HepG2 (cell line): ENCODE measurements around the gene COBL. TPM values are rescaled to one million over a fixed set of nuclear protein-coding genes. Genes with fewer than 3 reads are reported as not detected.

Experiments
- ATAC-seq: fragments of 200-7000 bp; cut with Tn5 transposase; 3 replicates; pipeline ENCODE4 v1.9.1; 2020; ENCODE audit warnings: mild to moderate bottlenecking, moderate library complexity
- BruUV-seq: library from RNA; stranded (reverse); fragments of 400-500 nt; replicated peaks from 2 replicates; lab custom pipeline; 2021; lab: Mats Ljungman, UMichigan
- CTCF ChIA-PET: fragments of 300-600 bp; formaldehyde crosslinking; extraction: SDS; loops from one replicate; lab custom pipeline; 2021; ENCODE audit warnings: low total read pairs, inconsistent platforms, low intra/inter-chr PET ratio; lab: Yijun Ruan, JAX
- POLR2A ChIA-PET: fragments of 350-600 bp; sonication (Branson Sonifier 250); formaldehyde crosslinking; loops from one replicate; lab custom pipeline; 2020; ENCODE audit warnings: antibody characterized with exemption, inconsistent platforms; lab: Yijun Ruan, JAX
- DNase-seq: peaks from one replicate; pipeline ENCODE4 v3.0.0-alpha.2; 2015; ENCODE audit warnings: low spot score
- FAIRE-seq: peaks from 3 replicates; lab custom pipeline; 2011; peaks lifted over from hg19 to GRCh38; lab: Jason Lieb, UNC
- H2AFZ ChIP-seq: one replicate; pipeline ENCODE4 v1.6.1; 2011; ENCODE audit warnings: low read length, inconsistent platforms
- H3K27ac ChIP-seq: fragments of 300-600 bp; 3 replicates; pipeline ENCODE4 v1.8.0; 2011; ENCODE audit warnings: mixed run types, mild to moderate bottlenecking, mixed read lengths, low read length, inconsistent platforms; ENCODE audit not compliant: insufficient read depth; ENCODE audit errors: extremely low read length
- H3K27me3 ChIP-seq, 2 experiments: fragments of 200-600 bp in 1 of 2; 2 replicates in 1 of 2; 3 replicates in 1 of 2; pipeline versions ENCODE4 v1.6.0 to v1.8.0; 2011; ENCODE audit warnings: low read length in 2 of 2, mild to moderate bottlenecking in 2 of 2, moderate library complexity in 2 of 2, inconsistent platforms in 1 of 2; ENCODE audit not compliant: insufficient read depth in 2 of 2, control insufficient read depth in 1 of 2
- H3K36me3 ChIP-seq, 2 experiments: fragments of 200-600 bp in 1 of 2; replicated peaks in 1 of 2; 2 replicates in 1 of 2; 3 replicates in 1 of 2; pipeline versions ENCODE4 v1.5.1 to v1.8.0; 2011; ENCODE audit warnings: low read length in 2 of 2, inconsistent platforms in 1 of 2; ENCODE audit not compliant: insufficient read depth in 2 of 2, control insufficient read depth in 1 of 2
- H3K4me1 ChIP-seq: 2 replicates; pipeline ENCODE4 v1.5.1; 2012; ENCODE audit warnings: low read length, inconsistent platforms; ENCODE audit not compliant: insufficient read depth
- H3K4me2 ChIP-seq: 2 replicates; pipeline ENCODE4 v1.6.0; 2011; ENCODE audit warnings: low read depth, low read length, inconsistent platforms
- H3K4me3 ChIP-seq, 3 experiments: fragments of 200-600 bp in 1 of 3; sonication (generic), shearing (Covaris generic) in 1 of 3; replicated peaks in 1 of 3; 2 replicates each; pipeline ENCODE4 v1.5.1; 2011 to 2016; ENCODE audit warnings: low read length in 3 of 3, inconsistent platforms in 2 of 3, low read depth in 2 of 3, mild to moderate bottlenecking in 2 of 3, control low read depth in 1 of 3, mixed read lengths in 1 of 3; ENCODE audit not compliant: insufficient read depth in 1 of 3
- H3K79me2 ChIP-seq: one replicate; pipeline ENCODE4 v1.6.1; 2011; ENCODE audit warnings: low read length, inconsistent platforms; ENCODE audit not compliant: insufficient read depth
- H3K9ac ChIP-seq: 2 replicates; pipeline ENCODE4 v1.6.0; 2011; ENCODE audit warnings: mild to moderate bottlenecking, low read depth, low read length, inconsistent platforms; ENCODE audit not compliant: insufficient read depth
- H3K9me3 ChIP-seq: 2 replicates; pipeline ENCODE4 v1.5.1; 2012; ENCODE audit warnings: mild to moderate bottlenecking, low read length
- H4K20me1 ChIP-seq: 2 replicates; pipeline ENCODE4 v1.6.0; 2011; ENCODE audit warnings: inconsistent platforms, mild to moderate bottlenecking, low read length, moderate library complexity; ENCODE audit not compliant: insufficient read depth
- ATF7 ChIP-seq, 2 experiments: fragments of 450-650 bp in 1 of 2; sonication (generic) in 1 of 2; formaldehyde crosslinking in 1 of 2; IDR thresholded peaks; 2 replicates each; pipeline versions ENCODE4 v1.4.0 to v1.6.1; 2016 to 2020; ENCODE audit warnings: antibody characterized with exemption in 1 of 2, mild to moderate bottlenecking in 1 of 2, missing genetic modification reagents in 1 of 2
- ZNF382 ChIP-seq: sonication (generic); formaldehyde crosslinking; IDR thresholded peaks from 2 replicates; pipeline ENCODE4 v1.5.0; 2020; ENCODE audit warnings: missing genetic modification reagents, mild to moderate bottlenecking, borderline replicate concordance
- ZNF572 ChIP-seq: sonication (generic); formaldehyde crosslinking; IDR thresholded peaks from 2 replicates; pipeline ENCODE4 v1.5.1; 2020; ENCODE audit warnings: mild to moderate bottlenecking, missing genetic modification reagents
- WGBS: methylation state at CpG from one replicate; pipeline ENCODE4 v1.1.6; 2017; ENCODE audit warnings: low lambda C conversion rate; 5-methylcytosine and 5-hydroxymethylcytosine counted together
- in situ Hi-C: cut with HindIII; loops from 2 replicates; pipeline ENCODE4 v1.10.0; 2017; ENCODE audit warnings: low pct_unique_long_range_greater_than_20kb; ENCODE audit not compliant: extremely low pct_ligation_motif_present
- intact Hi-C: fragments of 100-400 bp; cut with micrococcal nuclease; formaldehyde crosslinking; loops from one replicate; pipeline ENCODE4 v1.10.0; 2022; ENCODE audit not compliant: unreplicated experiment
- polyA plus RNA-seq, 8 experiments: library from polyadenylated mRNA; depleted of rRNA in 3 of 8; stranded (reverse) in 7 of 8; unstranded in 1 of 8; fragments of >200 nt; fragmentation: Illumina TruSeq in 4 of 8; extraction: Trizol in 4 of 8; gene quantifications; 2 replicates each; pipeline versions ENCODE4 v1.2.1 to v1.2.3, GENCODE V29; 2011 to 2016; ENCODE audit warnings: low read depth in 4 of 8, missing spikeins in 1 of 8, mixed read lengths in 1 of 8; ENCODE audit not compliant: insufficient read depth in 1 of 8
- total RNA-seq, 5 experiments: library from RNA; depleted of rRNA; stranded (reverse); fragments of >200 nt; fragmentation: Illumina TruSeq; extraction: Trizol; gene quantifications; 2 replicates each; pipeline ENCODE4 v1.2.3, GENCODE V29; 2016; ENCODE audit warnings: low read depth in 1 of 5
- TF ChIP-seq, protein P1 (sequence below): fragments of 450-650 bp; IDR thresholded peaks from 2 replicates; pipeline ENCODE4 v1.6.1; 2016

The COBL gene
- total and polyA plus RNA-seq, 2 of the 13 experiments (the other 11 are each of a cell fraction or from before 2014, with no cell fraction given), result 3.8 to 4.9 TPM

DNA sequence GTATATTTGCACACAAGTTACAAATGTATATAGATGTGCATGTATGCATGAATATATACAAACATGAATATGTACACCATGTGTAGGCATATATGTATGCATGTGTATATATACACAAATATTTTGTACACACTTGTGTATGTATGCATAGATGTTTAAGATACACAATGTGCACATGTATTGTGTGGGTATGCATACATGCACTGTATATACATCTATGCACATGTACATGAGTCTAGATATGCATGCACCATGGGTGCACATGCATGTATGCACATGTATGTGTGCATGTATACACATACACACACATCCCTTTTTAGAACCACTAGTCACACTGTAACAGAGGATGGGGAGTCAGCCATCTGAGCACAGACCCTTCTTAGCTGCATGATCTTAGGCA, 249.4 kb downstream of the COBL start:
- Histone ChIP-seq H3K4me1 (peaks cover 12% of the 10 kb centered on the region), H3K27ac (no peak overlapping the region), H3K4me2 (no peak overlapping the region), H3K4me3 (no peak overlapping the region), H2AFZ (no peak overlapping the region), H3K9ac (no peak overlapping the region), H3K79me2 (no peaks in the 10 kb centered on the region), H3K27me3 (no peaks in the 10 kb centered on the region), H3K9me3 (no peaks in the 10 kb centered on the region), H4K20me1 (no peaks in the 10 kb centered on the region), H3K36me3 (peaks cover 0 to 4% of the 10 kb centered on the region in 2 experiments; a peak in 1 of 5 replicates)
- no TSS peak for BruUV-seq
- CTCF ChIA-PET, result no interaction called here
- DNase-seq, result no peak
- ATAC-seq, result no peak; the same call in 1 of the 3 replicates
- POLR2A ChIA-PET, result no interaction called here
- FAIRE-seq, result no peak
- intact Hi-C loops (loop anchor here (5.0 kb wide), 2 partner anchors 95 to 370 kb away; no protein-coding TSS in a partner anchor), in situ Hi-C loops (no loop called here)
- TF ChIP-seq ZNF382 (CRISPR knock-in tag), result no peak
- TF ChIP-seq, protein P1, sequence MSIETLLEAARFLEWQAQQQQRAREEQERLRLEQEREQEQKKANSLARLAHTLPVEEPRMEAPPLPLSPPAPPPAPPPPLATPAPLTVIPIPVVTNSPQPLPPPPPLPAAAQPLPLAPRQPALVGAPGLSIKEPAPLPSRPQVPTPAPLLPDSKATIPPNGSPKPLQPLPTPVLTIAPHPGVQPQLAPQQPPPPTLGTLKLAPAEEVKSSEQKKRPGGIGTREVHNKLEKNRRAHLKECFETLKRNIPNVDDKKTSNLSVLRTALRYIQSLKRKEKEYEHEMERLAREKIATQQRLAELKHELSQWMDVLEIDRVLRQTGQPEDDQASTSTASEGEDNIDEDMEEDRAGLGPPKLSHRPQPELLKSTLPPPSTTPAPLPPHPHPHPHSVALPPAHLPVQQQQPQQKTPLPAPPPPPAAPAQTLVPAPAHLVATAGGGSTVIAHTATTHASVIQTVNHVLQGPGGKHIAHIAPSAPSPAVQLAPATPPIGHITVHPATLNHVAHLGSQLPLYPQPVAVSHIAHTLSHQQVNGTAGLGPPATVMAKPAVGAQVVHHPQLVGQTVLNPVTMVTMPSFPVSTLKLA, result peak; percentile 66
- TF ChIP-seq ZNF572 (CRISPR knock-in tag), result no peak

- FAIRE-seq, result no peak
- no peak overlapping the region for H3K27ac ChIP-seq
- H3K4me1 ChIP-seq, result peaks cover 12% of the 10 kb centered on the region
- 82% methylated on average over 5 of the region's 5 CpGs for WGBS
- peak; percentile 37; the same call in 1 of the 3 replicates for ATAC-seq
- TF ChIP-seq ATF7 (IDR thresholded peaks at IDR 0.05) (no peak), ATF7 (CRISPR knock-in tag; IDR thresholded peaks at IDR 0.05) (no peak)
- H3K9me3 ChIP-seq, result no peaks in the 10 kb centered on the region
- intact Hi-C loops (loop anchor here (5.0 kb wide), 2 partner anchors 96 to 369 kb away; no protein-coding TSS in a partner anchor), in situ Hi-C loops (no loop called here)
- no peak overlapping the region for H2AFZ ChIP-seq
- H3K79me2 ChIP-seq, result no peaks in the 10 kb centered on the region
- no peaks in the 10 kb centered on the region for H3K27me3 ChIP-seq
- ChIA-PET CTCF (no interaction called here), POLR2A (no interaction called here)
- H3K36me3 ChIP-seq, result peaks cover 0 to 6% of the 10 kb centered on the region in 2 experiments; a peak in 1 of 5 replicates
- H3K4me2 ChIP-seq, result no peak overlapping the region
- H4K20me1 ChIP-seq, result no peaks in the 10 kb centered on the region
- no TSS peak for BruUV-seq
- DNase-seq, result no peak
- H3K4me3 ChIP-seq, result no peak overlapping the region
- H3K9ac ChIP-seq, result no peak overlapping the region
Observed at GRCh38 chr7:51066405-51066882, 250.2 kb downstream of the COBL start.
